ENCODE results near the gene THSD4.
"Not testable (repeated sequence)": the region's sequence is repeated elsewhere in the genome, so short reads cannot be mapped to it uniquely, and the experiment has no call there.

The THSD4 gene

DNA sequence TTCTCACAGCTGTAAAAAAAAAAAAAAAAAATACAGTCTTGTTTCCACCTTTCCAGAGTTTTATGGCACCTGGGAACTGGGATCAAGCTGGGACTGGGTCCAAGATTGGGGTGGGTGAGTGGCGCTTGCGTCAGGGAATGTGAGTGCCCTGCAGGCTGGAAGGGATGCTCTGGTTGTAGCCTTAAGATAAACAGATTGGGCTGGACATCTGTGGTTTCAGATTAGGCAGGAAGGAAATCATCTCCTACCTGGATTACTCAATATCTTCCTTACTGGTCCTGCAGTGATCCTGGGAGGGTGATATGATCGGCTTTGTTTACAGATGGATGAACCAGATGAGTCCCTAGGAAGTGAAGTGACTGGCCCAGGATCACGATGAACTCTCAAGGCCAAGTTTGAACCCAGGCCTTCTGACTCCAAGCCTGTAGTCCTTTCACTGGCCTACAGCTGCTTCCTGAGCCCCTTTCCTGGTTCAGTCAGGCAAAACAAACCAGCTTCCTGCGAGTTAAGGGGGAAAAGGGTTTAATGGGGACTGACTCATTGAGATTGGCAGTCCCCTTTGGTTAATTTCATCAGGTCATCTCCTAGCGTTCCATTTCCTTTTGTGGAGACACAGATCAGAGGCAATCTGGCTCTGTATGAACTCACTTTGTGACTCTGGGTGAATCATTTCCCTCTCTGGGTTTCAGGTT, 179.8 kb downstream of the THSD4 start:
- no peak for DNase-seq (ENCODE audit: low spot score)

GRCh38 chr15:71295603-71296314, 180.5 kb downstream of the THSD4 start:
- no peak for DNase-seq (ENCODE audit: low spot score)

DNA sequence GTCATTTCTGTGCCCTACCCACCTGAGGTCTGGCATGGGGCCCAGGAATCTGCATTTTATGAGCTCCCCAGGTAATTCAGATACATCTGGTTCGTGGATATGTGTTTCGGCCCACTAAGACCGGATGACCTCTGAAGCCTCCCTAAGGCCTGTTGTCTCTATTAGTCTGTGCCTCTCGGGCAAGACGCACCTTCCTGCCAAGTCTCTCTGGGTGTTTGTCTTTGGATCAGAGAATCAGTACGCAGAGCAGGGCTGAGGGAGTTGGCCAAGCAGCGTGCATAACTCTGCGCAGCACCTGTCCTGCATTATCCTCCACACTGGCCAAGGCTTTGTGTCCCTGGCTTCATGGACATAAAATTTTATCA, 181.0 kb downstream of the THSD4 start:
- no peak for DNase-seq (ENCODE audit: low spot score)

- DNase-seq (ENCODE audit: low spot score): no peak
Observed at GRCh38 chr15:71301958-71302621, 186.8 kb downstream of the THSD4 start.

- no peak for DNase-seq (ENCODE audit: low spot score)
Observed at GRCh38 chr15:71302861-71303410, 187.7 kb downstream of the THSD4 start.

DNA sequence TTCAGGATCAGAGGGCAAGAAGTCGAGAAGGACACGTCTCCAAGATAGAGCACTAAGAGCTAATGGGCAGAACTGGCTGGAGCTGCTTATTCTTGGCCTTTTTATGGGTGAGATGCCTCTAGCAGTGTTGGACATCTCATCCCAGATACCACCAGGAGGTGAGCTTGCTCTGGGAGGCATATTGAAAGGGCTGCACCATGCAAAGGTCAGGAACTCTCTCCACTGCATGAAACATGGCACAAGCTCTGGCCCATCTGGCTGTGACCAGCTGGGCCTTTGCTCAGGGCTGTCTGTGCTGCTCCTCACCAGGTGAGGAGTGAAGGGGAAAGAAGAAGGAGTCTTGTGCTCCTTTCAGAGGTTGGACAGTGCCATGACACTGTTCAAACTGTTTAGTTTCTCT, 188.7 kb downstream of the THSD4 start:
- no peak for DNase-seq (ENCODE audit: low spot score)

GRCh38 chr15:71304681-71305080, 189.4 kb downstream of the THSD4 start:
- no peak for DNase-seq (ENCODE audit: low spot score)

GRCh38 chr15:71306538-71306937, 191.3 kb downstream of the THSD4 start:
- no peak for DNase-seq (ENCODE audit: low spot score)

GRCh38 chr15:71312194-71312708, 197.0 kb downstream of the THSD4 start:
- no peak for DNase-seq (ENCODE audit: low spot score)

GRCh38 chr15:71312731-71313460, 197.6 kb downstream of the THSD4 start:
- no peak for DNase-seq (ENCODE audit: low spot score)

- DNase-seq (ENCODE audit: low spot score): no peak
Observed at GRCh38 chr15:71313806-71314205, 198.5 kb downstream of the THSD4 start.

- no peak for DNase-seq (ENCODE audit: low spot score)
Observed at GRCh38 chr15:71314956-71315537, 199.8 kb downstream of the THSD4 start.

- no peak for DNase-seq (ENCODE audit: low spot score)
Observed at GRCh38 chr15:71316911-71317310, 201.6 kb downstream of the THSD4 start.

- DNase-seq (ENCODE audit: low spot score): not testable (repeated sequence)
Observed at GRCh38 chr15:71319424-71319823, 204.2 kb downstream of the THSD4 start.

- no peak for DNase-seq (ENCODE audit: low spot score)
Observed at GRCh38 chr15:71319935-71320334, 204.7 kb downstream of the THSD4 start.

DNA sequence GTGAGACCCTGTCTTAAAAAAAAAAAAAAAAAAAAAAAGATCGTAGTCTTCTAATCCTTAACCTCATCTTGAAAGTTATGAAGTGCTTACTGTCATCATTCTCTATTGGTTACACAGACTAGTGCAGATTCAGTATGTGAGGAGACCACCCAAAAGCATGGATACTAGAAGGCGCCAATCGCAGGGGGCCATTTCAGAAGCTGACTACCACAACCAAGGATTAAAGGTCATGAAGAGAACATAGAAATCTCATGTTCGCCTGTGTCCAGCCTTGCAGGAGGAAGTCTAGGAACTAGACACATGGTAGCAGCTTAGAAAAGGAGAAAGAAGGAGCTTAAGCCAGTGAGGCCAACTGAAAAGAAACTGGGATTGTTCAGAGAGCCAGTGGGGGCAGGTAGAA, 207.8 kb downstream of the THSD4 start:
- no peak for DNase-seq (ENCODE audit: low spot score)

DNA sequence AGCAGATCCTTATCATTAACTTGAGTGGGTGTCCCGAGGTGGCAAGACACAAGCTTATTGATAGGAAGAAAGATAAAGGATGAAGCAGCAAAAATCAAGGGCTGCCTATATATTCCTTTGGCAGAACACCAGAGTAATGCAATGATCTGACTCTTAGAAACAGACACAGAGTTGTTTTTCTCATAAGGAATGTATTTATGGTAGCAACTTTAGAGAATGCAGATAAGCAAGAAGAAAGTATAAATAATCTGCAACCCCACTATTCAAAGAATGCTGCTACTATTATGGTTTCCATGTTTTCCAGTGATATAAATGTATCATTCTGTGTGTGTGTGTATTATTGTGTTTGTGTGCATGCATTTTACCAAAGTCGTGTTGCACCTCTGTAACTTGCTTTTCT, 208.3 kb downstream of the THSD4 start:
- no peak for DNase-seq (ENCODE audit: low spot score)

GRCh38 chr15:71325481-71325880, 210.2 kb downstream of the THSD4 start:
- DNase-seq (ENCODE audit: low spot score): no peak

DNA sequence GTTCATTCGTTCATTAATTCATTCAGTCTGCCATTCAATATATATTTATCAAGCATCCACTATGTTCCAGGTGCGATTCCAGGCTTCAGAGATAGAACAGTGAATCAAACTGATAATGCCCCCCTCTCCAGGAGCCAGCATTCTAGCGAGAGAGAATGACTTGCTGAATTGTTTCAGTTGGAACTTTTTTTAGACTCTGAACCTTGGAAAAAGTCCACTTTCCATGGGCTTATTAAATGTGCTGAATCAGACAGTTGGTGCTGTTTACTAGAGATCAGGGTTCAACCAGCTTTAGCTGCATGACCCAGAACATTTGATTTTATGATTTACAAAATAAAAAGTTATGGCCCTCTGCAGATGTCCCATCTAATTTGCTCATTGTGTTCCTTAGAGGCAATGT, 213.2 kb downstream of the THSD4 start:
- no peak for DNase-seq (ENCODE audit: low spot score)

- DNase-seq (ENCODE audit: low spot score): no peak
Observed at GRCh38 chr15:71329041-71329440, 213.8 kb downstream of the THSD4 start.

DNA sequence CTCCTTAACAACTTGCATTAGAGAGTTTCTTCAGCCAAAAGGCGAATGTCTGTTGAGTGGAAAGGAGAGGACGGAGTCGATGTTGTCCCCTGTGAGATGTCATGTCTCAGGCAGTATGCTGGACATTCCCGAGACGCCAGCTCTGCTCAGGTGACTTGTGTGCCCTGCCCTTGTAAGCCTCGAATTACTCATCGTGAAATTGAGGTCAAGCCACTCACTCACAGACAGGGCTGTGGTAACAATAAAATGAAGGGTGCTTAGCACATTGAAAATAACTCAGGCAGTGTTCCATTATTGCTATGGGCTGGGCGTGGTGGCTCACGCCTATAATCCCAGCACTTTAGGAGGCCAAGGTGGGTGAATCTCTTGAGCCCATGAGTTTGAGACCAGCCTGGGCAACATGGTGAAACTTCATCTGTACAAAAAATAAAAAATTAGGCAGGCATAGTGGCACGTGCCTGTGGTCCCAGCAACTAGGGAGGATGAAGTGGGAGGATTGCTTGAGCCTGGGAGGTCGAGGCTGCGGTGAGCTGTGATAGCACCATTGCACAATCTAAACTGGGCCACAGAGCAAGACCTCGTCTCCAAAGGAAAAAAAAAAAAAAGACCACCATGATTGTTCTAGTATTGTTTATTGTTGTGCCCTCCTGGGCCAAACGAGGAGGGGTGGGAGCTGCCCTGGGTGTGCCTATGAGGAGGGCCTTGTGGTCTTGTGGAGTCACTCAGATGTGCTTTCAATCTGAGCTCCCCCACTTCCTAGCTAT, 214.4 kb downstream of the THSD4 start:
- DNase-seq (ENCODE audit: low spot score): no peak
